Naive thymus-derived CD4-positive, alpha-beta T cell (primary cell): Measurements from ENCODE around the gene SP4. TPM values are rescaled to one million over a fixed set of nuclear protein-coding genes. Genes with fewer than 3 reads are reported as not detected.
A peak's percentile ranks its signal among the peaks of the same experiment; 100 is the strongest.

ENCODE experiments used
- ATAC-seq: fragments of 150-1000 bp; cut with Tn5 transposase; 2 replicates; pipeline ENCODE4 v1.10.0; 2021; ENCODE audit warnings: mild to moderate bottlenecking, moderate library complexity
- CTCF ChIA-PET: fragments of 350-600 bp; sonication (Branson Sonifier 250); formaldehyde crosslinking; loops from one replicate; lab custom pipeline; 2021; ENCODE audit warnings: antibody characterized with exemption; lab: Charles Lee
- POLR2A ChIA-PET: fragments of 350-600 bp; sonication (Branson Sonifier 250); formaldehyde crosslinking; loops from one replicate; lab custom pipeline; 2021; ENCODE audit warnings: antibody characterized with exemption, inconsistent platforms; lab: Charles Lee
- DNase-seq, 9 donors: peaks; one replicate each; pipeline versions ENCODE4 v3.0.0 to v3.0.0-alpha.2; 2020 to 2022; ENCODE audit warnings: mixed read lengths in 1 of 9
- H3K27ac ChIP-seq: one replicate; pipeline ENCODE4 v1.7.0; 2013; ENCODE audit warnings: mild to moderate bottlenecking, low read depth, low read length, moderate library complexity
- H3K27me3 ChIP-seq, 2 donors: one replicate each; pipeline ENCODE4 v1.7.0; 2013; ENCODE audit warnings: low read length in 2 of 2, mild to moderate bottlenecking in 2 of 2, moderate library complexity in 2 of 2; ENCODE audit not compliant: control insufficient read depth in 2 of 2, insufficient read depth in 2 of 2
- H3K36me3 ChIP-seq, 3 experiments: 1 replicate in 2 of 3; 2 replicates in 1 of 3; pipeline ENCODE4 v1.7.0; 2013; ENCODE audit warnings: low read length in 3 of 3, mild to moderate bottlenecking in 3 of 3, moderate library complexity in 1 of 3; ENCODE audit not compliant: insufficient read depth in 3 of 3, control insufficient read depth in 2 of 3
- H3K4me1 ChIP-seq, 2 donors: one replicate each; pipeline ENCODE4 v1.7.0; 2013; ENCODE audit warnings: low read length in 2 of 2, mild to moderate bottlenecking in 2 of 2, moderate library complexity in 1 of 2; ENCODE audit not compliant: control insufficient read depth in 2 of 2, insufficient read depth in 2 of 2
- H3K4me3 ChIP-seq: 2 replicates; pipeline ENCODE4 v1.7.0; 2013; ENCODE audit warnings: mild to moderate bottlenecking, low read length
- H3K9me3 ChIP-seq, 3 experiments: 1 replicate in 2 of 3; 2 replicates in 1 of 3; pipeline ENCODE4 v1.7.0; 2013; ENCODE audit warnings: low read length in 3 of 3; ENCODE audit not compliant: control insufficient read depth in 2 of 3
- H3K27ac Mint-ChIP-seq, 9 donors: one replicate each; pipeline ENCODE4 v1.8.0; 2020 to 2022; ENCODE audit warnings: mixed read lengths in 9 of 9, mild to moderate bottlenecking in 8 of 9, moderate library complexity in 5 of 9, inconsistent platforms in 2 of 9
- H3K27me3 Mint-ChIP-seq, 5 donors: one replicate each; pipeline ENCODE4 v1.8.0; 2021 to 2022; ENCODE audit warnings: mixed read lengths in 5 of 5, mild to moderate bottlenecking in 1 of 5
- H3K36me3 Mint-ChIP-seq, 5 donors: one replicate each; pipeline ENCODE4 v1.8.0; 2020 to 2022; ENCODE audit warnings: mixed read lengths in 5 of 5, mild to moderate bottlenecking in 3 of 5, inconsistent platforms in 1 of 5
- H3K4me1 Mint-ChIP-seq, 7 donors: one replicate each; pipeline ENCODE4 v1.8.0; 2020 to 2022; ENCODE audit warnings: mixed read lengths in 7 of 7, mild to moderate bottlenecking in 3 of 7, inconsistent platforms in 1 of 7
- H3K4me3 Mint-ChIP-seq, 10 donors: one replicate each; pipeline ENCODE4 v1.8.0; 2020 to 2022; ENCODE audit warnings: mild to moderate bottlenecking in 10 of 10, mixed read lengths in 10 of 10, moderate library complexity in 6 of 10, inconsistent platforms in 2 of 10
- H3K9me3 Mint-ChIP-seq, 11 donors: one replicate each; pipeline ENCODE4 v1.8.0; 2020 to 2022; ENCODE audit warnings: mixed read lengths in 11 of 11, mild to moderate bottlenecking in 4 of 11, inconsistent platforms in 1 of 11, moderate library complexity in 1 of 11
- intact Hi-C, 2 donors: fragments of 100-400 bp; cut with micrococcal nuclease; formaldehyde crosslinking; loops; one replicate each; pipeline ENCODE4 v1.15.1; 2023
- polyA plus RNA-seq, 2 donors: library from polyadenylated mRNA; unstranded; fragments of 300-500 nt; fragmentation: Illumina TruSeq; gene quantifications; one replicate each; pipeline ENCODE4 v1.2.3, GENCODE V29; 2021
- total RNA-seq, 6 experiments: library from RNA in 5 of 6; stranded (reverse) in 5 of 6; gene quantifications; 1 replicate in 5 of 6; 2 replicates in 1 of 6; pipeline ENCODE4 v1.2.3 and lab custom pipeline; 2021 to 2026

The SP4 gene
- total and polyA plus RNA-seq, 7 experiments from 2014 or later, result 13.6 to 48.5 (median 43.4) TPM

- CTCF ChIA-PET, result no interaction called here
- Histone ChIP-seq H3K27me3 (no peaks in the 10 kb centered on the region), H3K36me3 (no peaks in the 10 kb centered on the region), H3K4me3 (no peak overlapping the region), H3K9me3 (no peaks in the 10 kb centered on the region), H3K4me1 (peaks cover 0 to 10% of the 10 kb centered on the region in 2 donors), H3K27ac (no peak overlapping the region)
- H3K36me3 Mint-ChIP-seq, result peaks cover 5 to 45% (median 24%) of the 10 kb centered on the region in 5 donors
- no peak overlapping the region for H3K4me3 Mint-ChIP-seq
- DNase-seq (no peak), ATAC-seq (no peak)
- H3K27me3 Mint-ChIP-seq, result no peaks in the 10 kb centered on the region
- H3K9me3 Mint-ChIP-seq, result peaks cover 0 to 5% (median 0%) of the 10 kb centered on the region in 11 donors
- H3K27ac Mint-ChIP-seq, result no peak overlapping the region
- POLR2A ChIA-PET, result no interaction called here
- intact Hi-C loops, result no loop called here
- H3K4me1 Mint-ChIP-seq, result peaks cover 21 to 81% (median 64%) of the 10 kb centered on the region in 7 donors
Measured at GRCh38 chr7:21468969-21469368, 41.1 kb downstream of the SP4 start.

GRCh38 chr7:21469894-21470293, 42.0 kb downstream of the SP4 start:
- DNase-seq, result no peak

GRCh38 chr7:21472029-21472428, 44.1 kb downstream of the SP4 start:
- DNase-seq, result no peak
- POLR2A ChIA-PET, result interaction anchor here (1.4 kb wide), 1 partner anchor 10 kb away, joined by 5 read pairs; no protein-coding TSS in a partner anchor
- intact Hi-C loops, result no loop called here
- Mint-ChIP-seq H3K4me1 (peaks cover 11 to 63% (median 39%) of the 10 kb centered on the region in 7 donors), H3K4me3 (peak overlapping the region in 3 of 10 donors; percentile 2 to 37 (median 25)), H3K9me3 (peaks cover 0 to 5% (median 0%) of the 10 kb centered on the region in 11 donors), H3K27ac (peak overlapping the region in 6 of 9 donors; percentile 5 to 74 (median 48)), H3K27me3 (no peaks in the 10 kb centered on the region), H3K36me3 (peaks cover 5 to 34% (median 30%) of the 10 kb centered on the region in 5 donors)
- peaks cover 0 to 6% of the 10 kb centered on the region in 2 donors for H3K4me1 ChIP-seq
- H3K9me3 ChIP-seq, result no peaks in the 10 kb centered on the region
- CTCF ChIA-PET, result interaction anchor here (0.6 kb wide), 2 partner anchors 27 to 1614 kb away, joined by 3 to 4 read pairs; no protein-coding TSS in a partner anchor
- no peak overlapping the region for H3K4me3 ChIP-seq
- no peak overlapping the region for H3K27ac ChIP-seq
- peaks cover 0 to under 1% (median 0%) of the 10 kb centered on the region in 3 experiments for H3K36me3 ChIP-seq
- H3K27me3 ChIP-seq, result no peaks in the 10 kb centered on the region
- ATAC-seq, result no peak

More at GRCh38 chr7:21469894-21470293, 42.0 kb downstream of the SP4 start:
- H3K27me3 ChIP-seq, result no peaks in the 10 kb centered on the region
- no peak overlapping the region for H3K27ac ChIP-seq
- no peaks in the 10 kb centered on the region for H3K9me3 ChIP-seq
- peaks cover 0 to 5% (median 0%) of the 10 kb centered on the region in 11 donors for H3K9me3 Mint-ChIP-seq
- ChIA-PET POLR2A (interaction anchor here (0.8 to 0.9 kb wide), 2 partner anchors 40 to 43 kb away, joined by 3 read pairs; no protein-coding TSS in a partner anchor), CTCF (no interaction called here)
- H3K27ac Mint-ChIP-seq, result peak overlapping the region in 1 of 9 donors; percentile 8
- peaks cover 0 to 13% of the 10 kb centered on the region in 2 donors for H3K4me1 ChIP-seq
- H3K36me3 ChIP-seq, result no peaks in the 10 kb centered on the region
- H3K4me1 Mint-ChIP-seq, result peaks cover 21 to 83% (median 58%) of the 10 kb centered on the region in 7 donors
- H3K4me3 ChIP-seq, result no peak overlapping the region
- no peaks in the 10 kb centered on the region for H3K27me3 Mint-ChIP-seq
- H3K4me3 Mint-ChIP-seq, result no peak overlapping the region
- intact Hi-C loops, result no loop called here
- ATAC-seq, result no peak
- peaks cover 5 to 44% (median 28%) of the 10 kb centered on the region in 5 donors for H3K36me3 Mint-ChIP-seq

GRCh38 chr7:21476429-21476828, 48.5 kb downstream of the SP4 start:
- Mint-ChIP-seq H3K27ac (no peak overlapping the region), H3K9me3 (peaks cover 0 to 5% (median 0%) of the 10 kb centered on the region in 11 donors), H3K4me3 (no peak overlapping the region), H3K36me3 (peaks cover 10 to 56% (median 50%) of the 10 kb centered on the region in 5 donors), H3K27me3 (no peaks in the 10 kb centered on the region), H3K4me1 (peaks cover 32 to 65% (median 45%) of the 10 kb centered on the region in 7 donors)
- Histone ChIP-seq H3K36me3 (peaks cover 0 to 6% (median 0%) of the 10 kb centered on the region in 3 experiments), H3K27me3 (no peaks in the 10 kb centered on the region), H3K27ac (no peak overlapping the region), H3K9me3 (no peaks in the 10 kb centered on the region), H3K4me3 (no peak overlapping the region), H3K4me1 (peaks cover 0 to 6% of the 10 kb centered on the region in 2 donors)
- intact Hi-C loops, result no loop called here
- no peak for DNase-seq
- CTCF ChIA-PET, result no interaction called here
- POLR2A ChIA-PET, result no interaction called here
- ATAC-seq, result no peak

GRCh38 chr7:21480693-21481403, 53.0 kb downstream of the SP4 start:
- Mint-ChIP-seq H3K27ac (peak overlapping the region in 8 of 9 donors; percentile 14 to 74 (median 44)), H3K36me3 (peaks cover 5 to 65% (median 52%) of the 10 kb centered on the region in 5 donors), H3K27me3 (no peaks in the 10 kb centered on the region), H3K9me3 (no peaks in the 10 kb centered on the region), H3K4me1 (peaks cover 27 to 58% (median 41%) of the 10 kb centered on the region in 7 donors), H3K4me3 (peak overlapping the region in 2 of 10 donors; percentile 3 to 21)
- ChIA-PET POLR2A (interaction anchor here (0.7 kb wide), 1 partner anchor 71 kb away, joined by 3 read pairs; no protein-coding TSS in a partner anchor), CTCF (no interaction called here)
- Histone ChIP-seq H3K36me3 (peaks cover 0 to 12% (median 0%) of the 10 kb centered on the region in 3 experiments), H3K27ac (no peak overlapping the region), H3K4me1 (peaks cover 0 to 3% of the 10 kb centered on the region in 2 donors), H3K9me3 (no peaks in the 10 kb centered on the region), H3K27me3 (no peaks in the 10 kb centered on the region), H3K4me3 (no peak overlapping the region)
- DNase-seq (no peak), ATAC-seq (no peak)
- intact Hi-C loops, result no loop called here

- peaks cover 0 to 13% (median 3%) of the 10 kb centered on the region in 3 experiments for H3K36me3 ChIP-seq
Measured at GRCh38 chr7:21486511-21486910, 58.6 kb downstream of the SP4 start.

More at GRCh38 chr7:21486511-21486910, 58.6 kb downstream of the SP4 start:
- Histone ChIP-seq H3K4me3 (no peak overlapping the region), H3K27me3 (no peaks in the 10 kb centered on the region), H3K9me3 (no peaks in the 10 kb centered on the region), H3K27ac (no peak overlapping the region), H3K4me1 (peaks cover 0 to 3% of the 10 kb centered on the region in 2 donors)
- ATAC-seq (no peak), DNase-seq (no peak)
- H3K4me3 Mint-ChIP-seq, result no peak overlapping the region
- ChIA-PET POLR2A (no interaction called here), CTCF (no interaction called here)
- no peaks in the 10 kb centered on the region for H3K27me3 Mint-ChIP-seq
- H3K36me3 Mint-ChIP-seq, result peaks cover 9 to 70% (median 59%) of the 10 kb centered on the region in 5 donors
- intact Hi-C loops, result no loop called here
- H3K27ac Mint-ChIP-seq, result no peak overlapping the region
- H3K4me1 Mint-ChIP-seq, result peaks cover 15 to 49% (median 29%) of the 10 kb centered on the region in 7 donors
- peaks cover 0 to 10% (median 4%) of the 10 kb centered on the region in 11 donors for H3K9me3 Mint-ChIP-seq
